ENCODE measurements around the gene ADCY1.

ADCY1 gene

DNA sequence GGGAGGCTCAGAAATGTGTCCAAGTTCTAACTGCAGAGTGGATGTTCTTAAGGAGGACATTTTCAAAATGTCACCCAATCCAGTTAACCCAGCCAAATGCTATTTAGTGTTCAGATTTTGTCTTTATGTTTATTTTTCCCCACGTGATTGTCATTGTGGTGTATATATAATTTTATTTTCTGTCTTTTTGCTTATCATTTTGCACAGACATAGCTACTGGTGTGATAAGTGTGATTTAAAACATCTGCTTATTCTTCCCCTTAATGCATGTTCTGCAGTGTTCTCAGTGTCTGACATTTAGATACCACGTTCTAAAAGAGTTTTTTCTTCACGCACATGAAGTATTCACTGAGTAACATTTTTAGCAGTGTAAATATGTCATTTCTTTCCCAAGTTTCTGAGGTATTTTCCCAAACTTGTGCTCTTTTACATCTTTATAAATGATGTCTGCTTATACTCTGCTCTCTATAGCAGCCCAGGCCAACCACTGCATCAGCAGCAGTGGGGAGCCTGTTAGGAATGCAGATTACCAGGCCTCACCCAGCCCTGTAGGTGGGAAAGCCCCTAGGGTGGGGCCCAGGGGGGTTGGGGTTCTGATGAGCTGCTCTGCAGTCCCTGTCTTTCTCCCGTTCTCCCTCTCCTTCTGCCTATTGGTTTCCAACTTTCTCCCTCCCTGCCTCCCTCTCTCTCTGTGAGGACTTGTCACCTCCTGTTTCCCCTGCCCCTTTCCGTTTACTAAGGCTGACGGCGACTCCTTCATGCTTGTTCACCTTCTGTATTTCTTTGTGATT is 20.8 kb downstream of the ADCY1 start:
- no peak for DNase-seq

DNA sequence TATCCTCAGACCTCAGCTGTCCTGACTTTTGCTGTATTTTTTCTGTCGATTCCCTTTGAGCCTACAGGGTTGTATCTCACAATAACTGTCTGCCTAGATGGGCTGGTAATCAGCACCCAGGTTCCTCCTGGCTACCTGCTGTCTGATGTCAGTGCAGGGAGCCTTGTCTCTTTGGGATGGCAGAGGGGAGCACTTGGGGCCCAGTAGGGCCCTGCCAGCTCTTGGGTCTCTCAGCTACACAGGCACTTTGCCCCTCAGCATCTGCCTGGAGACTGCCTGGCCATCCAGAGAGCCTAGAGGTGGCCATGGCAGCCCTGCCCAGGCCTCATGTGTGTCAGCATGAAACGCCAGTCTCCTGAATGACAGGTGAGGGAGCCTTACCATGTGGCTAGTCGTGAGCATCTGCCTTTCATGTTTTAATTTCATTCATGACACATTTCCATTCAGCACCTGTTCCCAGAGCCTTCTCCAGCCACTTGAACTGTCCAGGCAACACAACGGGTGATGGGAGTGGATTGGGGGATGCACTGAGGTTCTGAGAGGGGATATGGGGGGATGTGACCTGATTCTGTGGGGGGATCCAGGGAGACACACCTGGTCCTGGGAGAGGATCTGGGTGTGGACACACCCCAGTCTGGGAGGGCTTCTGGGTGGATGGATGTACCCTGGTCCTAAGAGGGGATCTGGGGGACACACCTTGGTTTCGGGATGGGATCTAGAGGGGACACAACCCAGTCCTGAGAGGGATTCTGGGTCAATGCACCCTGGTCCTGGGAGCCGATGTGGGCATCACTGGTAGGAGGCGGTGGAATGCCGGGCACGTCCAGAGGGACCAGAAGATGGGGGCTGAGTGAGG is 21.9 kb downstream of the ADCY1 start:
- no peak for DNase-seq

DNA sequence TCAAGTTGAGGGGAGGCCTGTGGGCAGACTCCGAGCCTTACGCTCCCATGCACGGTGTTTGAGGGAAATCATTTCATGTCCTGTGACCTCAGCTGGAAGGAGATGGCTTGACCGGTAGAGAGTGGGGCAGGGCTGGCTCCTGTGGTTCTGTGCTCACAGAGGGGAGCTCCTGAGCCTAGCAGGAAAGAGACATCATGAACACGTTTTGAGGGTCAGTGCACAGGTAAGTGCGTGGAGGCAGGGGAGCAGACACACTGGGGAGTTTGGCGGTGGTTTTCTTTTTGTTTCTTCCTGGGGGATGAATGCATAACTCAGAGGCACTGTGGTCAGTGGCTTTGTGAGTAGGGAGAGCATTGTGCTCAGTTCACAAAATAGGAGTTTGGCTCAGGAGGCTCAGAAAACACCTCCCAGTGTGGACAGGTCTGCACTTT is 22.5 kb downstream of the ADCY1 start:
- DNase-seq = no peak

- DNase-seq = no peak
These were observed 23.3 kb downstream of the ADCY1 start for GRCh38 chr7:45597286-45597984.

DNA sequence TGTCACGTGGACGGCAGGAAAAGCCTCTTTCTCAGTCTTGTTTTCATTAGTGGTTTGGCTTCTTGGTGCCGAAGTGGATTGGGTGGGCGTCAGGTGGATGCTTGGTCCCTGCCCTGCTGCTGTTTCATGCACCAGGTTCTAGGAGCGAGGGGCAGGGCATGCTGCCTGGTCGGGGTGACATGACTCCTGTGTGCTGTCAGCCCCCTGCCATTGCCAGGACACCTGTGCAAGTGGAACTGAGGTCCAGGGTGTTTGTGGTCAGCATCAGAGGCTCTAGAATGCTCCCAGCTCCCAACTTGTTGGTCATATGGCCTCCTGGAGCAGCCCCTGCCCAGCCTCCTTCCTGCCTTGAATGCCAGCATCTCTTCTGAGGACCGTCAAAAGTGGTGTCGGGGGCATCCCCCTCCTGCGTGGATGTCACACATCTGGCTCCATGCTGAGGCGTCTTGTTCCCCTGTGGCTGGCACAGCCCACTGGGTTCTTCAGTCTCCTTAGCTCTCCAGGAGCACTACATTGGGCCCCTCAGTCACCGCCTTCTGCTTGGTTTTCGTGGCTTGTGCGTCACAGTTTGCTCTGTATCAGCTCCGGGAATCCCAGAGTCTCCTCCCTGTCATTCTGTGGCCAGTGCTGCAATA is 24.8 kb downstream of the ADCY1 start:
- DNase-seq = no peak

DNA sequence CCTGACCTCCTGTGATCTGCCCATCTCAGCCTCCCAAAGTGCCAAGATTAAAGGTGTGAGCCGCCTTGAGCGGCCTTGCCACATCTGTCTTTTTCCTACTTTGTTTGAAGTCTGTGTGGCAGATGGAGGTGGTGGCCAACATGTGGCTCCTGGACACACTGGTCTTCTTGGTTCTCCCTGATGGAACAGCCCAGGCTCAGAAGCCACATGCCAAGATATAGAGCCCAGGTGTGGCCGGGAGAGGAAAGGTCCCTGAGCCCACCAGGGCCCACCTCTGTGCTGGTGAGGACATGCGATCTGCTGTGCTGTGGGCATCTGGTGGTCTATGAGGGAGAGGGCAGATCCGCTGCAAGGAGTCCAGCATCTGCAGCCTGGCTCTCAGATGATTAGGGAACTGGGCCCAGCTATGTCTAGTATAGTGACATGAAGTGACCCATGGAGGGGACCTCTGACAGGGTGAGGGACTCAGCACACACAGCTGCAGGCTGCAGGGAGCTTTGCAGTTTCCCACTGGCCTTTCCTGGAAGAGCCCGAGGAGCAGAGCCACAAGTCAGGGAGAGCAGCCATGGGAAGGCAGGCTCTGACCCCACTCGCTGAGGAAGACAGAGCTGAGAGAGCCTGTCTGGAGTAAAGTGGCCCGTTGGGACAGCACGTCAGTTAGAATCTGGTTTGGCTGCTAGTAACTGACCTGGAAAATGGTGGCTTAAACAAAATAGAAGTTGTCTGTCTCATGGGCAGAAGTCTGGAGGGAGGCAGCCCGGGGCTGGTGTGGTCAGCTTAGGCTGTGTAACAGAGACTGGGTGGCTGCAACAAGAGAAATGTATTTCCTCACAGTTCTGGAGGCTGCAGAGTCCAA is 25.9 kb downstream of the ADCY1 start:
- DNase-seq = no peak

- no peak for DNase-seq
These were observed 26.9 kb downstream of the ADCY1 start for GRCh38 chr7:45601094-45601493.

DNA sequence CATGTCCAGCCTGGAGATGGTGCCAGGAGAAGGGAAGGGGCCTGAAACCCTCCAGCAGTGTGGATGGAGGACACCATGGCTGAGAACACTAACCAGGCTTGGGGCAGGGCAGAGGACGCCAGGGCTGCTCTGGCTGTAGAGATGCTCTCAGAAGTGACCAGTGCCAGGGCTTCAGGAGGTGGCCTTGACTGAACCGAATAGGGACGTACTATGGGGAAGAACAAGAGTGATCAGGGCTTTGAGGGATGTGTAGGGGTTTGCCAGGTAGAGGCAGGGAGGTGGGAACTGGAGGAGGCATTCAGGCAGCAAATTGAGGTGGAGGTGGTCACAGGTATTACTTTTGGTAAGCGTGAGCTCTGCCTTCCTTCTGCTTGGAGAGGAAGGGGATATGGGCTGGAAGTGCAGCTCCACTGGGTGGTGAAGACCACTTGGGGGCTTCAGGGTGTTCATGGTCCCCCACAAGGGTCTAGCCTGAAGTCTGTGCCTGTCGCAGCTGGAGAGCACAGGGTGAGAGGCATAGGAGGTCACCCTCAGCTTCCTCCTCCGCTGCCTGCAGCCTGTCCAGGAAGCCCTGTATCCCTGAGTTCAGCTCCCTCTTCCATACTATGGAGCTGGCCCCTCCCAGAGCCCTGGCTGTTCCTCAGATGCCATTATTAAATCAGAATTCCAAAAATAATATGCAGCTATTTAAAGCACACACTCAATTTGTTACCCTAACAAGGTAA is 27.8 kb downstream of the ADCY1 start:
- no peak for DNase-seq

DNA sequence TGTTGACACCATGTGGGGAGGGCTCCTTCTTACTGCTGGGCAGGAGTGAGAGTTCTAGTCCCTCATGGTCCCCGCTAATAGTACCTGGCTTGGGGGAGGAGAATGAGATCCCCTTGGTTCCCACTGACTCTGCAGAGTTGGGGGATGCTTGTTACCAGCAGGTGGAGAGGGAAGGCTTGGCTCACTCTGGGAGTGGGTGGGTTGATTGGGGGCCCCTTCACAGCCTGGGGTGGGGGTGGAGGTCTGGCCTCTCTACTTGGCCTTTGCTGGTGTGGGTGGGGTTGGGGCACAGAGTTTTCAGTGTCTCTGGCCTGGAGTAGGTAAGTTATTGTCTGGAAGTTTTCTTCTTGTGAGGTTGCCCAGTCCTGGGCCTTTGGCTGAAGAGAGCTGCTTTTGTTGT is 31.9 kb downstream of the ADCY1 start:
- DNase-seq = no peak

- DNase-seq = no peak
These were observed 32.8 kb downstream of the ADCY1 start for GRCh38 chr7:45606931-45607330.

DNA sequence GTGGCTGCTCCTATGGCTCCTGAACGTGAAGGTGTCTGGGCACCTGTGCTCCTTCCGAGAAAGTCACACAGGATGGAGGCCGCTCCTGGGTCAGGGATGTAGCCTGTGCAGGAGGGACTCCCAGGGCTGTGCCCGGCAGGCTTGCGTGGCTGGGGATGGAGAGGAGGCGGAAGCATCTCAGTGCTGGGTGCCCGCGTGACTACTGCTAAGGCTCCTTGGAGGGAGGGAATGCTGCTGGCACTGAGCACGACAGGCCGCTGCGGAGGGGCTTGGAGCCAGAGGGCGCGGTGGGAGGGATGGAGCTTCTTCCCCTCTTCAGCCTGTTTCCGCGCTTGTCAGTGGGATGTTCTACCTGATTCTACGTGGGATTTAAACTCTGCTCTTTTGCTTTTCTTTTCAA is 35.0 kb downstream of the ADCY1 start:
- no peak for DNase-seq

- no peak for DNase-seq
These were observed 35.9 kb downstream of the ADCY1 start for GRCh38 chr7:45610019-45610418.

DNA sequence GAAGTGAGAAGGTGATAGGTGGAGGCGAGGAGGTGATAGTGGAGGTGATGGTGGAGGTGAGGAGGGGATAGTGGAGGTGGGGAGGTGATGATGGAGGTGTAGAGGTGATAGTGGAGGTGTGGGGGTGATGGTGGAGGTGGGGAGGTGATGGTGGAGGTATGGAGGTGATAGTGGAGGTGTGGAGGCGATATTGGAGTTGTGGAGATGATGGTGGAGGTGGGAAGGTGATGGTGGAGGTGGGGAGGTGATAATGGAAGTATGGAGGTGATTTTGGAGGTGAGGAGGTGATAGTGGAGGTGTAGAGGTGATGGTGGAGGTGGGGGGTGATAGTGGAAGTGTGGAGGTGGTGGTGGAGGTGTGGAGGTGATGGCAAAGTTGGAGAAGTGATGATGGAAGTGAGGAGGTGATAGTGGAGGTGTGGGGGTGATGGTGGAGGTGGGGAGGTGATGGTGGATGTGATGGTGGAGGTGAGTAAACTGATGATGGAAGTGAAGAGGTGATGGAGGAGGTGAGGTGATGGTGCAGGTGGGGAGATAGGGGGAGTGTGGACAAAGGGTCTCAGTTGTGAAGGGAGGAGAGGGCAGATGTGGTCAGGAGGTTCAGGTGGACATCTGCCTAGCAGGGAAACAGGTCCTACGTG is 36.6 kb downstream of the ADCY1 start:
- DNase-seq = no peak

DNA sequence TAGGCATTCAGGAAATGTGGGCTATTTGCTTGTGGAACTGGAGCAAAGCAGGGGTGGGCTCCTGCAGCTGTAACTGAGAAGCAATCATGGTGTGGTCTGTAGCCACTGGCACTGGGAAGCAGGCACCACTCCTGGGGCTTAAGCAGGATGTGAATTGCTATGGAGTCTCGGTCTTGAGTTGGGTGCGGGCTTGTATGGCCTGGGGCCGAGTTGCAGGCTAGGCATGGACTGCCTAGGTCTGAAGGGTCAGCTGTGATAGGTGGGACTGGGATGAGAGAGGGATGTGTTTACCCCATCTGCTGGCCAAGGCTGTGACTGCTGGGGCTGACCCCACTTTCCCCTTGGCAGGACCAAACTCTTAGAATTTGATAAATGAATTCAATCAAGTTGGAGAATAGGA is 43.0 kb downstream of the ADCY1 start:
- no peak for DNase-seq

DNA sequence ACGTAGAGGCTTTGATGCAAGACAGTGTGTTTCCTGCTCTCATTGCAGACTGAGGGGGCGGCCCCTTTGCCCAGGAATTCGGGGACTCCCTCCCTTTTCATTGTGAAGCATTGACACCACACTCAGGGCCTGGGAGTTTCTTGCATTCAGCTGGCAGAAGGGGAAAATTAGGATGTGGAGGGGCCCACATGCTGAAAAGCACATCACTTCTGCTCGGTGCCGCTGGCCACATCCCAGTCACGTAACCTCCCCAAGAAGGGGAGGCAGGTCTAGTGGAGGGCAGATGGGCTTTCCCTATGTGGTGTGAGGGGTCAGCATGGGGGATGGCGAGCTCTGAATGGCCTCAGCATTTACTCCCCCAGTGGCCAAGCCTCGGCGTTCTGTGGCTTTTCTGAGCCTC is 47.9 kb downstream of the ADCY1 start:
- no peak for DNase-seq

DNA sequence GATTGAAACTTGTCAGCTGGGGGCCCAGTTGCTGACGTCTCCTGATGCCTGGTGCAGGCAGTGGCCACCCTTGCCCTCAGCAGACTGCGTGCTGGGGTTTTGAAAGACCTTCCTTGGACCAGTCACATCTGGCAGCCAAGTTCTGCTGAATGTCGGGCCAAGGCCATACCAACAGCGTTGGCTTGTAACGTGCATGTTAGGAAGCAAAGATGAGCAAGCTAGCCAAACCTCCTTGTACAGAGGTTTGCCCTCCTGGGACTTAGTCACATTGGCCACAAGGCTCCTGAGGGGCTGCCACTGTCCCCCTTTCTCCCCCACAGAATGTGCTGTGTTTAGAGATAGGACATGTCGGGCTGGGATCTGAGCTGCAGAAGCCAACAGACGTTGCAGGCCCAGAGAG is 49.0 kb downstream of the ADCY1 start:
- no peak for DNase-seq

- DNase-seq = no peak
These were observed 49.7 kb downstream of the ADCY1 start for GRCh38 chr7:45623740-45624391.

- no peak for DNase-seq
These were observed 50.2 kb downstream of the ADCY1 start for GRCh38 chr7:45624392-45624760.

- DNase-seq = no peak
These were observed 50.9 kb downstream of the ADCY1 start for GRCh38 chr7:45625067-45625466.

- DNase-seq = no peak
These were observed 51.7 kb downstream of the ADCY1 start for GRCh38 chr7:45625714-45626440.
